Stomach (tissue), 4 donors: ENCODE measurements around the gene LMF2.

ENCODE experiments used
- CTCF ChIP-seq, 7 experiments: fragments of 450-650 bp in 4 of 7; fragments of 200-600 bp in 3 of 7; sonication (generic) in 3 of 7; IDR thresholded peaks; one replicate each; pipeline ENCODE4 v1.5.1; 2016 to 2019; ENCODE audit warnings: antibody characterized with exemption in 7 of 7, control low read depth in 2 of 7, mild to moderate bottlenecking in 1 of 7
- POLR2A ChIP-seq, 4 donors: fragments of 450-650 bp; IDR thresholded peaks; one replicate each; pipeline ENCODE4 v1.6.1; 2016; ENCODE audit warnings: antibody characterized with exemption in 4 of 4, control low read depth in 2 of 4, mild to moderate bottlenecking in 1 of 4, moderate library complexity in 1 of 4
- POLR2AphosphoS5 ChIP-seq, 3 donors: sonication (generic); formaldehyde crosslinking; IDR thresholded peaks; one replicate each; pipeline ENCODE4 v1.6.1; 2016; ENCODE audit warnings: antibody characterized with exemption in 3 of 3

- peak in 2 of 3 donors; percentile 36 to 65 for TF ChIP-seq POLR2AphosphoS5 (IDR thresholded peaks at IDR 0.05)
- peak in 5 of 7 experiments; percentile 8 to 74 (median 54) for TF ChIP-seq CTCF (IDR thresholded peaks at IDR 0.05)
- no peak for TF ChIP-seq POLR2A (IDR thresholded peaks at IDR 0.05)
These were observed 18.8 kb upstream of the LMF2 start for GRCh38 chr22:50526108-50526833.
